GM21447 (cell line): ENCODE measurements around the gene VPS33B.

ENCODE experiments used
- ATAC-seq: cut with Tn5 transposase; IDR thresholded peaks from one replicate; pipeline ENCODE4 v1.9.1; 2021; ENCODE audit not compliant: unreplicated experiment

The VPS33B gene

DNA sequence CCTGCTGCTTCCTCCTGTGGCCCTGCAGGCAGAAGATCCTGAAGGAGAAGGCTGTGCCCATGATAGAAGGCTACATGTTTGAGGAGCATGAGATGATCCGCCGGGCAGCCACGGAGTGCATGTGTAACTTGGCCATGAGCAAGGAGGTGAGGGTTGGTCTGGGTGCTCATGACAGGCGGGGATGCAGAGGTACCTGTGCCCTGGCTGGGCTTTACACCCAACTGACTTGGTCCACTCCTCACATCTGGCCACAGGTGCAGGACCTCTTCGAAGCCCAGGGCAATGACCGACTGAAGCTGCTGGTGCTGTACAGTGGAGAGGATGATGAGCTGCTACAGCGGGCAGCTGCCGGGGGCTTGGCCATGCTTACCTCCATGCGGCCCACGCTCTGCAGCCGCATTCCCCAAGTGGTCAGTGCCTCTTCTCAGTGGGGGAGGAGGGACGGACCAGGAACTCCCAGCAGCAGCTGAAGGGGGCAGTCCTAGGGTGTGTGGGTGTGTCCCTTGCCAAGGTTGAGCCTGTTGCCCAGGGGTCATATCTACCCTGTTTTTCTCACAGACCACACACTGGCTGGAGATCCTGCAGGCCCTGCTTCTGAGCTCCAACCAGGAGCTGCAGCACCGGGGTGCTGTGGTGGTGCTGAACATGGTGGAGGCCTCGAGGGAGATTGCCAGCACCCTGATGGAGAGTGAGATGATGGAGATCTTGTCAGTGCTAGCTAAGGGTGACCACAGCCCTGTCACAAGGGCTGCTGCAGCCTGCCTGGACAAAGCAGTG is 69.3 kb downstream of the VPS33B start:
- ATAC-seq = no peak

DNA sequence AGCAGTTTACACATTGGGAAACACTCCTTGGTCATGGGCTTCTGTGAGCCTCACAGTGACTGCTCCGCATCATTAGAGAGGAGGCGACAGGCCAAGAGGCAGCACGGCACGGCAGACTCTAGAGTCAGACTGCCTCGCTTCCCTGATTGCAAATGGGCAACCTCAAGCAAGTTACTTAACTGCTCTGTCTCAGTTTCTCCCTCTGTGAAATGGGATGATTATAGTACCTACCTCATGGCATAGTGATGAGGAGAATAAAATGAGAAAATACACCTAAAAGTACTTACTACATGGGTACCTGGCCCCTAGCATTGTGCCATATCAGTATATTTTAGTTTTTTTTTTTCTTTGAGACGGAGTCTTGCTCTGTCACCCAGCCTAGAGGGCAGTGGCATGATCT is 71.7 kb downstream of the VPS33B start:
- no peak for ATAC-seq

GRCh38 chr15:90949979-90950675 is 72.3 kb downstream of the VPS33B start:
- no peak for ATAC-seq
